Upper lobe of left lung (tissue), 6 donors: ENCODE measurements around the gene ZNF681. TPM values are rescaled to one million over a fixed set of nuclear protein-coding genes. Genes with fewer than 3 reads are reported as not detected.

ENCODE experiments used
- ATAC-seq, 2 donors: fragments of 200-7000 bp; cut with Tn5 transposase; one replicate each; pipeline ENCODE4 v1.9.1; 2022; ENCODE audit warnings: mild to moderate bottlenecking in 2 of 2, moderate library complexity in 2 of 2; ENCODE audit not compliant: low FRiP score in 2 of 2
- DNase-seq, 2 donors: peaks; one replicate each; pipeline ENCODE4 v3.0.0-alpha.2; 2019 to 2020
- H3K27ac ChIP-seq, 4 donors: fragments of 200-600 bp; sonication (generic); one replicate each; pipeline ENCODE4 v1.5.1; 2016 to 2019
- H3K27me3 ChIP-seq, 4 donors: fragments of 200-600 bp; sonication (generic); one replicate each; pipeline ENCODE4 v1.5.1; 2017 to 2019
- H3K36me3 ChIP-seq, 4 donors: fragments of 200-600 bp; sonication (generic); one replicate each; pipeline ENCODE4 v1.5.1; 2016 to 2019
- H3K4me1 ChIP-seq, 4 donors: fragments of 200-600 bp; sonication (generic); one replicate each; pipeline ENCODE4 v1.5.1; 2018 to 2019
- H3K4me3 ChIP-seq, 4 donors: fragments of 200-600 bp; sonication (generic); one replicate each; pipeline ENCODE4 v1.5.1; 2017 to 2019; ENCODE audit warnings: mild to moderate bottlenecking in 2 of 4, moderate library complexity in 1 of 4
- H3K9me3 ChIP-seq, 4 donors: fragments of 200-600 bp; sonication (generic); one replicate each; pipeline ENCODE4 v1.5.1; 2018 to 2019
- CTCF ChIP-seq, 6 experiments: fragments of 450-650 bp in 4 of 6; fragments of 200-600 bp in 2 of 6; sonication (generic) in 2 of 6; IDR thresholded peaks; one replicate each; pipeline ENCODE4 v1.5.1; 2016 to 2019; ENCODE audit warnings: antibody characterized with exemption in 6 of 6
- EP300 ChIP-seq, 4 donors: sonication (generic); formaldehyde crosslinking; IDR thresholded peaks; one replicate each; pipeline ENCODE4 v1.5.1; 2017; ENCODE audit warnings: antibody characterized with exemption in 4 of 4, control low read depth in 2 of 4
- POLR2A ChIP-seq, 4 donors: fragments of 450-650 bp; IDR thresholded peaks; one replicate each; pipeline ENCODE4 v1.5.1; 2016 to 2017; ENCODE audit warnings: antibody characterized with exemption in 4 of 4, mild to moderate bottlenecking in 2 of 4
- POLR2AphosphoS5 ChIP-seq, 2 donors: sonication (generic); formaldehyde crosslinking; IDR thresholded peaks; one replicate each; pipeline ENCODE4 v1.5.1; 2017; ENCODE audit warnings: antibody characterized with exemption in 2 of 2
- WGBS, 2 donors: methylation state at CpG; one replicate each; pipeline ENCODE4 v1.1.5; 2017 to 2018; 5-methylcytosine and 5-hydroxymethylcytosine counted together
- total RNA-seq, 6 donors: library from RNA; depleted of rRNA in 4 of 6; stranded (reverse); fragments of >200 nt in 4 of 6; gene quantifications; one replicate each; pipeline versions ENCODE4 v1.1.0 to v1.2.1, GENCODE V29; 2016 to 2021
- donor health status: DM: no; HTN: no; CAD: no; lungs with moderate emphysema.
- donor health status: DM: no; HTN: yes; CAD: no; lungs with severe emphysema.

ZNF681 gene
- total RNA-seq: 1 to 10 TPM in 5 of 6 donors, under 1 TPM in 1; 0.67 to 3.9 (median 1.4) TPM

- Histone ChIP-seq H3K9me3 (no peaks in the 10 kb centered on the region), H3K4me3 (peak within 1 kb of the TSS; percentile 62 to 81 (median 69)), H3K36me3 (peaks cover 0 to 1% (median 0%) of the 10 kb centered on the region in 4 donors), H3K27me3 (no peaks in the 10 kb centered on the region), H3K27ac (peak within 1 kb of the TSS; percentile 68 to 85 (median 80)), H3K4me1 (peaks cover 0 to 11% (median 6%) of the 10 kb centered on the region in 4 donors)
- TF ChIP-seq EP300 (IDR thresholded peaks at IDR 0.05): no peak
- peak; percentile 29 to 76 for TF ChIP-seq POLR2AphosphoS5 (IDR thresholded peaks at IDR 0.05)
- TF ChIP-seq CTCF (IDR thresholded peaks at IDR 0.05): peak in 4 of 6 experiments; percentile 5 to 38 (median 14)
- peak in 3 of 4 donors; percentile 29 to 51 (median 45) for TF ChIP-seq POLR2A (IDR thresholded peaks at IDR 0.05)
- DNase-seq (peak; percentile 82 to 94), ATAC-seq (peak; percentile 94 to 95)
- 0% methylated on average over 6 to 34 of the region's 44 CpGs for WGBS, 2 donors
Measured at GRCh38 chr19:23758187-23759074, at the start of gene ZNF681. Gene ZNF681, minus strand, starts transcription at chr19:23758891. Its CDS starts 142 bp downstream, at chr19:23758749.

GRCh38 chr19:23804676-23805075 lies 46.0 kb upstream of the ZNF681 start:
- TF ChIP-seq POLR2AphosphoS5 (IDR thresholded peaks at IDR 0.05) (no peak), POLR2A (IDR thresholded peaks at IDR 0.05) (no peak), EP300 (IDR thresholded peaks at IDR 0.05) (no peak), CTCF (IDR thresholded peaks at IDR 0.05) (no peak)
- ATAC-seq (no peak), DNase-seq (no peak)
- no peaks in the 10 kb centered on the region for H3K36me3 ChIP-seq
- no peaks in the 10 kb centered on the region for H3K27me3 ChIP-seq
- no peak overlapping the region for H3K27ac ChIP-seq
- peaks cover 0 to 8% (median 6%) of the 10 kb centered on the region in 4 donors for H3K9me3 ChIP-seq
- H3K4me3 ChIP-seq: no peak overlapping the region
- no peaks in the 10 kb centered on the region for H3K4me1 ChIP-seq
- WGBS, 2 donors: 72 to 76% methylated on average over 4 of the region's 4 CpGs

- Histone ChIP-seq H3K36me3 (no peaks in the 10 kb centered on the region), H3K4me3 (no peak overlapping the region), H3K27ac (no peak overlapping the region), H3K4me1 (no peaks in the 10 kb centered on the region), H3K9me3 (peaks cover 0 to 10% (median 6%) of the 10 kb centered on the region in 4 donors), H3K27me3 (no peaks in the 10 kb centered on the region)
- ATAC-seq (no peak), DNase-seq (no peak)
- TF ChIP-seq POLR2A (IDR thresholded peaks at IDR 0.05): no peak
- TF ChIP-seq EP300 (IDR thresholded peaks at IDR 0.05): no peak
- no peak for TF ChIP-seq CTCF (IDR thresholded peaks at IDR 0.05)
- no peak for TF ChIP-seq POLR2AphosphoS5 (IDR thresholded peaks at IDR 0.05)
Measured at GRCh38 chr19:23802290-23802689, 43.6 kb upstream of the ZNF681 start.

GRCh38 chr19:23801803-23802202 lies 43.1 kb upstream of the ZNF681 start:
- H3K9me3 ChIP-seq: peaks cover 0 to 11% (median 7%) of the 10 kb centered on the region in 4 donors
- no peaks in the 10 kb centered on the region for H3K4me1 ChIP-seq
- H3K4me3 ChIP-seq: no peak overlapping the region
- H3K27me3 ChIP-seq: no peaks in the 10 kb centered on the region
- 88 to 93% methylated on average over 1 of the region's 1 CpG for WGBS, 2 donors
- TF ChIP-seq POLR2AphosphoS5 (IDR thresholded peaks at IDR 0.05) (no peak), POLR2A (IDR thresholded peaks at IDR 0.05) (no peak), CTCF (IDR thresholded peaks at IDR 0.05) (no peak), EP300 (IDR thresholded peaks at IDR 0.05) (no peak)
- H3K27ac ChIP-seq: no peak overlapping the region
- no peak for ATAC-seq
- no peak for DNase-seq
- H3K36me3 ChIP-seq: no peaks in the 10 kb centered on the region
